Measurements from ENCODE around the gene ATXN10.
"Not testable (repeated sequence)": the region's sequence is repeated elsewhere in the genome, so short reads cannot be mapped to it uniquely, and the experiment has no call there.

GRCh38 chr22:45623464-45624145 is 48.0 kb upstream of the ATXN10 start:
- TF ChIP-seq CTCF, POLR2A, POLR2AphosphoS5 (IDR thresholded peaks at IDR 0.05): not testable (repeated sequence)
